GM19240 (cell line): ENCODE results near the gene PCNT.
"Not testable (repeated sequence)": the region's sequence is repeated elsewhere in the genome, so short reads cannot be mapped to it uniquely, and the experiment has no call there.

Experiments used
- DNase-seq: peaks from one replicate; pipeline ENCODE4 v3.0.0; 2011; ENCODE audit warnings: low spot score; ENCODE audit not compliant: insufficient read length

Gene PCNT

GRCh38 chr21:46448855-46449254, 124.9 kb downstream of the PCNT start:
- DNase-seq, result not testable (repeated sequence)

- no peak for DNase-seq
Measured at GRCh38 chr21:46452710-46453109, 128.8 kb downstream of the PCNT start.

GRCh38 chr21:46454142-46454541, 130.2 kb downstream of the PCNT start:
- DNase-seq, result no peak

GRCh38 chr21:46454634-46455390, 130.9 kb downstream of the PCNT start:
- no peak for DNase-seq

GRCh38 chr21:46455575-46456385, 131.8 kb downstream of the PCNT start:
- no peak for DNase-seq

GRCh38 chr21:46456750-46457149, 132.8 kb downstream of the PCNT start:
- DNase-seq, result no peak

- no peak for DNase-seq
Measured at GRCh38 chr21:46457801-46458314, 133.9 kb downstream of the PCNT start.

GRCh38 chr21:46458315-46459023, 134.5 kb downstream of the PCNT start, which contains the start of gene DIP2A:
TSS of gene DIP2A (plus strand) at chr21:46458891. CDS start at chr21:46459132, 241 bp downstream.
- DNase-seq, result peak; percentile 95

GRCh38 chr21:46459024-46459355, 135.0 kb downstream of the PCNT start:
- DNase-seq, result no peak

GRCh38 chr21:46459356-46460112, 135.6 kb downstream of the PCNT start:
- DNase-seq, result no peak

GRCh38 chr21:46461909-46462308, 138.0 kb downstream of the PCNT start:
- no peak for DNase-seq

- DNase-seq, result not testable (repeated sequence)
Measured at GRCh38 chr21:46465153-46465552, 141.2 kb downstream of the PCNT start.

GRCh38 chr21:46465651-46466050, 141.7 kb downstream of the PCNT start:
- DNase-seq, result no peak

GRCh38 chr21:46468108-46468774, 144.3 kb downstream of the PCNT start:
- no peak for DNase-seq

- no peak for DNase-seq
Measured at GRCh38 chr21:46469275-46469674, 145.3 kb downstream of the PCNT start.

GRCh38 chr21:46471514-46471913, 147.6 kb downstream of the PCNT start:
- DNase-seq, result no peak

GRCh38 chr21:46472246-46472645, 148.3 kb downstream of the PCNT start:
- DNase-seq, result no peak

- DNase-seq, result no peak
Measured at GRCh38 chr21:46474382-46474781, 150.4 kb downstream of the PCNT start.

GRCh38 chr21:46475296-46475695, 151.3 kb downstream of the PCNT start:
- no peak for DNase-seq

- DNase-seq, result no peak
Measured at GRCh38 chr21:46477765-46478164, 153.8 kb downstream of the PCNT start.

GRCh38 chr21:46478910-46479309, 155.0 kb downstream of the PCNT start:
- no peak for DNase-seq
